G401 (cell line): Measurements from ENCODE around the gene USP25. TPM values are rescaled to one million over a fixed set of nuclear protein-coding genes. Genes with fewer than 3 reads are reported as not detected.
A peak's percentile ranks its signal among the peaks of the same experiment; 100 is the strongest.

Experiments used
- DNase-seq: peaks from one replicate; pipeline ENCODE4 v3.0.0-alpha.2; 2015; ENCODE audit warnings: low spot score
- in situ Hi-C: cut with HindIII; loops from 2 replicates; pipeline ENCODE4 v1.10.0; 2016; ENCODE audit warnings: low sequenced_read_pairs, mixed read lengths
- total RNA-seq: library from RNA; depleted of rRNA; stranded (reverse); fragments of >200 nt; shearing (Covaris generic); gene quantifications from 2 replicates; pipeline ENCODE4 v1.2.3, GENCODE V29; 2014

USP25 gene
- total RNA-seq, 1 experiment from 2014 or later: 27.5 TPM

- no peak for DNase-seq
- in situ Hi-C loops: no loop called here
These were observed 64.6 kb downstream of the USP25 start for GRCh38 chr21:15794277-15794912.

GRCh38 chr21:15795533-15795932 lies 65.8 kb downstream of the USP25 start:
- in situ Hi-C loops: no loop called here

GRCh38 chr21:15797577-15798363 lies 68.0 kb downstream of the USP25 start:
- in situ Hi-C loops: no loop called here

More at GRCh38 chr21:15795533-15795932, 65.8 kb downstream of the USP25 start:
- DNase-seq: no peak

GRCh38 chr21:15801352-15801863 lies 71.6 kb downstream of the USP25 start:
- DNase-seq: no peak
- in situ Hi-C loops: no loop called here

More at GRCh38 chr21:15797577-15798363, 68.0 kb downstream of the USP25 start:
- DNase-seq: no peak

- peak; percentile 34 for DNase-seq
- in situ Hi-C loops: no loop called here
These were observed 74.6 kb downstream of the USP25 start for GRCh38 chr21:15804247-15805005.

GRCh38 chr21:15809065-15809464 lies 79.3 kb downstream of the USP25 start:
- in situ Hi-C loops: no loop called here
- no peak for DNase-seq

GRCh38 chr21:15809818-15810217 lies 80.0 kb downstream of the USP25 start:
- in situ Hi-C loops: no loop called here

GRCh38 chr21:15815285-15815684 lies 85.5 kb downstream of the USP25 start:
- in situ Hi-C loops: no loop called here
- DNase-seq: no peak

More at GRCh38 chr21:15809818-15810217, 80.0 kb downstream of the USP25 start:
- no peak for DNase-seq

GRCh38 chr21:15820327-15820726 lies 90.5 kb downstream of the USP25 start:
- in situ Hi-C loops: no loop called here
- no peak for DNase-seq

GRCh38 chr21:15820852-15821379 lies 91.1 kb downstream of the USP25 start:
- DNase-seq: no peak
- in situ Hi-C loops: no loop called here

- in situ Hi-C loops: no loop called here
- no peak for DNase-seq
These were observed 93.8 kb downstream of the USP25 start for GRCh38 chr21:15823486-15824150.

- in situ Hi-C loops: no loop called here
- peak; percentile 50 for DNase-seq
These were observed 95.9 kb downstream of the USP25 start for GRCh38 chr21:15825700-15826099.

- peak; percentile 83 for DNase-seq
- in situ Hi-C loops: no loop called here
These were observed 96.5 kb downstream of the USP25 start for GRCh38 chr21:15826147-15826780.

- in situ Hi-C loops: no loop called here
These were observed 97.3 kb downstream of the USP25 start for GRCh38 chr21:15826908-15827601.

GRCh38 chr21:15831497-15831896 lies 101.7 kb downstream of the USP25 start:
- no peak for DNase-seq
- in situ Hi-C loops: no loop called here

More at GRCh38 chr21:15826908-15827601, 97.3 kb downstream of the USP25 start:
- DNase-seq: peak; percentile 87

- in situ Hi-C loops: no loop called here
- no peak for DNase-seq
These were observed 107.9 kb downstream of the USP25 start for GRCh38 chr21:15837645-15838044.

- no peak for DNase-seq
- in situ Hi-C loops: no loop called here
These were observed 109.2 kb downstream of the USP25 start for GRCh38 chr21:15839026-15839425.

- in situ Hi-C loops: no loop called here
- no peak for DNase-seq
These were observed 109.8 kb downstream of the USP25 start for GRCh38 chr21:15839601-15840000.
